CD4-positive, alpha-beta T cell treated with Interleukin-6 at 100 ng/mL for 8 hours (primary cell): ENCODE data around the gene CYTH4.

Experiments used
- DNase-seq: peaks from one replicate; pipeline ENCODE4 v3.0.0-alpha.2; 2020; ENCODE audit warnings: mixed read lengths, low spot score

Gene CYTH4

DNA sequence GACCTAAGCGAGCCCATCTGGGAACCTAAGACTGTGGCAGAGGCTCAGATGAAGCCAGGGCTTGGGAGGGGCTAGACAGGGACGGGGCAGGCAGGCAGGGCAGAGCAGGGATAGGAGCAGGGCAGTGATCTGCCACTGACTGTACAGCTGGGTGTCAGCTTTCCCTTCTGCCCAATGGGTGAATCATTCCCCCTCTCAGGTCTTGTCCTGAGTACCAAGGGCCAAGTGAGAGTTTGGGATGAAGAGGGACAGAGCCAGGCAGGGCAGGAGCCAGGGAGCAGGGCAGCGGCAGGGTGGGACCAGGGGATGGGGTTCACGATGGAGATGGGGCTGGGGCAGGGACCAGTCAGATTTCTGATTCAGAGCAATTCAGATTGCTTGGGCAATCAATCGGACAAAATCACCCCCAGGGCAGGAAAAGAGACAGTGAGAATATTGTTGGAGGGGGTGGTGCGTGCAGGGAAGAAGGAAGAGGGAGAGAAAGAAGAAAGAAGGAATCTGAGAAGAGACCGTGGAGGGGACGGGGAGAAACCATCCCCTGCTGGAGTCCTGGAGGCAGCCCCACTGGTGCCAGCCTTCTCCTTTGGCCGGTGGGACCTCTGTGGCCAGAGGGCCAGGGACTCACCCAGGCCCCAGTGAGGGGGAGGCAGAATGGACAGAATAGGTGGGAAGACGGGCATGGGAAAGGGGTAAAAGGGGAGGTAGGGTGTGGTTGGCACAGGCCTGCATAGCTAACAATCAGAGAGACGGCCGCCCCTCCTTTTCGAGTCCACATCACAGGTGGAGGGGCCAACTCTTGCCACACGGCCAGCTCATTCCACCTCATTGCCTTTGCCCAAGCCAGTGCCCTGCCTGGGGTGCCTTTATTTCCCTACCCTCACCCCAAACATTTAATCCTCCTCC is 47.2 kb downstream of the CYTH4 start:
- DNase-seq = no peak

DNA sequence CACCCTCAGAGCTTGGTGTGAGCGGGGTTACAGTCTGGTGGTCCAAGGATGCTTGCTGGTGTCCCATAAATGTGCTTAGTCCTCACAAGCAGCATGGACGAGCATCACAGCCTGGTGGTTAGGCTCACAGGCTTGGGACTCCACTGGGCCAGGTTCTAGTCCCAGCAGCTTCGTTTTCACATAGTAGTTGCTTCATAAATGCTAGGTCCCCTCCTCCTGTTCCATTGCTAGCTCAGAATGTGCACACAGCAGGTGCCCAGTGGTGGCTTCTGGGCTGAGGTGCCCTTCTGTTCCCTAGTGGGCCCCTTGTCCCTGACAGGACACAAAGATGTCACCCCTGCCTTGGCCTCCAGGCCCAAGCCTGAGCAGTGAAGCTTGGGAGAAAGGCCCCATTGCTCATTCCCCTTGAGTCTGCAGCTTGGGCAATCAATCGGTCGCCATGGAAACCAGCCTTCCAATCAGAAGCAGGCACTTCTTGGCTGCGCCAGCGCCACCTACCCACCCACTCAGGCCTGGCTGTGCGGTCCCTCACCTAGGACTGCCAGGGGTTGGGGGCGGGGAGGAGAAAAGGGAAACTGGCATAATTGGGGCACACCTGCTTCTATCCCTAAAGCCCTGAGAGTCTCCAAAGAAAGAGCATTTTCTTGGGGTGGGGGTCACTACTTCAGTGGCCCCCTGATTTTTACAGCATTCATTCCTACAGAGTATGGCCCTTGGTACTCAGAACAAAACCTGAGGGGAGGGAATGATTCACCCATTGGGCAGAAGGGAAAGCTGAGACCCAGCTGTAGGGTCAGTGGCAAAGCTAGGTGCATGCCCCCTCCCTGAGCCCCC is 48.1 kb downstream of the CYTH4 start:
- no peak for DNase-seq

DNA sequence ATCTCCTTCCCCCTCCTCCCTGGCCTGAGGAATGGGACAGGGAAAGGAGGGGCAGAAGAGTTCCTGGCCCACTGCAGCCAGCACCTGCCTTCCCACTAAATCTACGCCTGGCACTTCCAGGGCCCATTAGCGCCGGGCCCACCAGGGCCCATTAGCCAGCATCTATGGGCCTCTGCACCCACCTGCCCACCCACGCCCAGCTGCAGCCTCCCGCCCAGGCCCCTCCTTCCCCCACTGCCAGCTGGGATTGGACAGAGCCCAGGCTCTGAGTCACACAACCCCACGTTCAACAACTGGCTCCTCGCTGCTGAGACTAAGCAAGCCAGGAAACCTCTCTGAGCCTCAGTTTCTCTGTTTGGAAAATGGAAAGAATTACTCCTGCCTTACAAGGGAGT is 48.7 kb downstream of the CYTH4 start:
- DNase-seq = no peak

DNA sequence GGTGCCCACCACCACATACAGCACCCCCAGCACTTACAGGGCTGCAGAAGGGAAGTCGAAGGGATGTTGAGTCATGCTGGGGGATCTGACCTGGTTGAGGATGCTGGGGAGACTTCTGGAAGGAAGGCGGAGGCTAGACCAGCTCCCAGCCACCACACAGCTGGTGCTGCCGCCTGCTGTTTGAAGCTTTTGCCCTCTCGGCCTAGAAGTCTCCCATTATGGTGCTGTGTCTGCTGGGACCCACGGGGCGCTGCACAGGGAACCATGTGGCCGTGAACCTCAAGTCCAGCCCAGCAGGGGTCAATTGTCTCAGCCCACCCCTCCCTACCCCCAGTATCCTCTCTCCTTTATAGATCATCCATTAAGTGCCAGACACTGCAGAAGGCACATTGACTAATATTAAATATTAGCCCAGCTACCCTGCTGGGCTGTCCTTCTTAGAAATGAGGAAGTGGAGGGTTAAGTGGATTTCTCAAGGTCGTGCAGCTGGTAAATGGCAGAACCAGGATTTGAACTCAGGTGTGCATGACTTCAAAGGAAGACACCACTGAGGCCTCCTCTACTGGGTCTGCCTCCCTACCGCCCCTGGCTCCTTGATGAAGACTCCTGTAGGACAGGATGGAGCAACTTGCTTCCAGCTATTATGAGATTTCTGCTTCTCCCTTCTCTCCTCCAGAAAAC is 49.7 kb downstream of the CYTH4 start:
- DNase-seq = no peak

DNA sequence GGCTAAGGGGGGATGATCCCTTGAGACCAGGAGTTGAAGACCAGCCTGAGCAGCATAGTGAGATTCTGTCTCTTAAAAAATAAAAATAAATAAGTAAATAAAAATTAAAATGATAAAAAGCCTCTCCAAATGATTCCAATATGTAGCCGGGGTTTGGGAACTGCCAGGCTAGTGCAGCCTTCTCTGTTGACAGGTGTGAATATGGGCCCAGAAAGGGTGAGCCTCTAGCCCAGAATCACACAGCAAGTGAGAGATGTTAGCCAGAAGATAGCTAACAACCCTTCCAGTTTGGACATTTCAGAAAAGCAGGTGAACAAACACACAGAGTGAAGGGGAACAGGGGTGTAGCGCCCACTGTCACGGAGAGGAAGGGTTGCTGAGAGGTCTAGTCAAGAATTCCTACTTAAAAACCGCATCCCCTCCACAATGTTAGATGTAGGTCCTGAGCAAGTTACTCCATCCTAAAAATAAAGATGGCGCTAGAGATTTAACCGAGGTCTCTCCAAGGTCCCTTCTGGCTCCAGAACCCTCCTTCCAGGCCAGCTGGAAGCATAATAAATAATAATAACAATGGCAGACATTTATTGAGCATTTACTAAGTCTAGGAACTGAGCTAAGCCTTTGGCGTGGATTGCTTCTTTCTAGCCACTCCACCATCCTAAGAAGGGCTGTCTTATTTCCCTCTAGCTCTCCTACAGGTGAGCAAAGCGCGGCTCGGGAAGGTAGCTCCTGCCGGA is 51.6 kb downstream of the CYTH4 start:
- no peak for DNase-seq

DNA sequence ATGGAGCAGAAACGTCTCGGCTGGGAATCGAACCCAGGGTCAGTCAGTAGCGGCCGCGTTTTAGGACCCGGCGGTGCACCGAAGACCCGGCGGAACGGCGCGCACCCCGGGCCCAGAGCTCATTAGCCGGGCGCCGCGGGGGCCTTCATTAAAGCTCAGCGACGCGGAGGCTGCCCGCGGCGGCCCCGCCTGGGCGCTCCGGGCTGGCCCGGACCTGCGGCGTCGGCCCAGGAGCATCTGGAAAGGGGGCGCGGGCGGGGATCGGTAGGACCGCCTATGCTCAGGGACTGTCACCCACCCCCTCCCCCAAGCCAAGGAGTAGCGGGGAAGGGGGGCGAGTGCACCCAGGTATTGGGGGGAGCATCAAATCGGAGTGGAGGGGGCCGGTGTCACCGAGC is 52.2 kb downstream of the CYTH4 start:
- no peak for DNase-seq

DNA sequence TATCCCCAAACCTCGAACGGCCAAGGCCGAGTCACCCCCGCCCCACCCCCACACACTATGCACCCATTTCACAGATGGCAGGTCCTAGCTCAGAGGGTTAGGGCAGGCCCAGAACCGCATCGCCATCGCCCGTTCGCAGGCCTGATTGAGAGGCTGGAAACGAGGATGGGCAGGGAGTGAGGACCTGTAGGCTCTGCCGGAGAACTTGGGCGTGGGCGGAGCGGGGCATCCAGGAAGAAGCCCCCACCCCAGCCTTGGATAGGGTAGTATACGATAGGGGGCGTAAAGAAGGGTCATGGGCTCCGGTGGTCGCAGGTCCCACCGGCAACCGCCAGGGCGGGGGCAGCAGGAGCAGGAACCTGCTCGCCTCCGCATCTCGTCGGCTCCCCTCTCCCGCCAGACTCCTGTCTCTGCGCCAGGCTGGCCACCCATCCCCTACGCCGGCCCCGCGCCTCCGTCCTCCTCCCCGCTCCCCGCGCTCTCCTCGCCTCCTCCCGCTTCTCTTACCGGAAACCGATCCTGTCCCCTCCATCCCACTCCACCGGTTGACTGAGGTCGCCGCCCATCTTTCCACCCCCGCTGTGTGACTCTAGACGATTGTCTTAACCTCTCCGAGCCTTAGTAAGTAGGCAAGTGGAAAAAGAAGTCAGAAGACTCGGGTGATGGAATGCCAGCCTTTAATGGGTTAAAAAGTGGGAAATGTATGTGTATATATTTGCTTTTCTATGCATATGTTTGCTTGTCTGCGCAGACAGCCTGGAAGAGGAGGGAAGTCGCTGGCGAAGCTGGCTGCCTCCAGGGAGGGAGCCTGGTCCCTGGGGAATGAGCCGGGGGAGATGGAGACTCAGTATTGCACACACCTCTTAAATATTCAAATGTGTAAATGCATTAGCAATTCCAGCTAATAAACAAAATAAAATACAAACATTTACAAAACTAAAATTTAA is 52.8 kb downstream of the CYTH4 start:
- no peak for DNase-seq

DNA sequence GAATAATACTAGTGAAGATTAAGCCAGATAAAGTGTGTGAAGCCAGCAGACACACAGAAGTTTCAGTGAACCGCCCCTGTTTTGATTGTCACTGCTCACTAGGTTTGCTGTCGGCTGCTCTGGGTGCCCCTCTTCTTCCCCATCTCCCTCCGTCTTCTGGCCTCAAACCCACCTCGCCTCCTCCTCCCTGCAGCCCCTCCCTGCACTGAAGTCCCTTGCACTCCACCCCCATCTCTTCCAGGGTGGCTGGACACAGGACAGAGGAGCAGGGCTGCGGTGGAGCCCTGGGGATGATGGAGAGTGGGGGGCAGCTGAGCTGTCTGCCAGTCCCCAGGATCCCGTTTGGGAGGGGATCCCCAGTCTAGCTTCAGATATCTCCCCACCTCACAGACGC is 53.5 kb downstream of the CYTH4 start:
- no peak for DNase-seq

DNA sequence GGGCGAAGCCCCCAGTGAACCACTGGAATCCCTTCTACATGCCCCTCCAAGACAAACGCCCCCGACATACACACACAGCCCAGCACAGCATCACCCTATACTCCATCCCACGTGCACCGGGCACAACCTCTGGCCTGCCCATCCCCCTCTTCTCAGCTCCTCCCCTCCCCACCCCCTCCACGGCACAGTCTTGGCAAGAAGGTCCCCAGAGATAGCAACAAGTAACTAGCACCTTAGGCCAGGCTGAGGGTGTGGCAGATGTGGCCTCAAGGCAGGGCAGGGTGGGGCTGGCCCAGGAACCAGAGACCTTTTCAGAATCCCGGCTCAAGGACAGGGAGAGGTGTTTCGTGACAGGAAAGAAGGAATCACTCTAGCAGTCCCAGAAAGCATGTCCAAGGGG is 54.3 kb downstream of the CYTH4 start:
- no peak for DNase-seq

DNA sequence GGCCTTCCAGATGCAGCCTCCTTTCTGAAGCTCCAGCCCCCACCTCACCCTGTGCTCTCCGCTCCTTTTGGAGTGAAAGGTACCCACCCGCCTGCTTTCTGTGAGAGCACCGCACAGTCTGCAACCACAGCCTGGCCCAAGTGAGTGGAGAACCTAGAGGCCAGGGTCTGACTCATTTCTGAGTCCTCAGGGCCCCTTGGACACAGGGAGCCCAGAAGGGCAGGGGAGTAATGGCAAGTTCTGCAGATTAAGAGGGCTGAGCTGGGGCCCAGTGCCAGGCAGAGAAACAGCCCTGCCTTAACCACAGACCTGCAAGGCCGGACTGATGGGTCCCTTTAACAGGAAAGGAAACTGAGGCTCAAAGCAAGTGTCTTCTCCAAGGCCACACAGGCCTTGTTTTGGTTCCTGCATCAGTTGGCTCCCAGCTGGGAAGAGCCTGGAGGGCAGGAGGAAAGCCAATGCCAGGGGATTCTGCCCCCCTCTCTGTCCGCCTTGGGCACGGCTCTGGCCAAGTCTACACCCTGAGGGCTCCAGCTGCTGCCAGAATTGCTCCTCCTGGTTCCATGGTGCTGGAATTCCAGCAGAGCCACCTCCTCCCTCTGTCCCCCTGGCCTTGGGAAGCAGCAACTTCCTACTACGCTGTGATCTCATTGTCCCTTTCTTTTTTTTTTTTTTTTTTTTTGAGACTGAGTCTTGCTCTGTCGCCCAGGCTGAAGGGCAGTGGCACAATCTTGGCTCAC is 55.1 kb downstream of the CYTH4 start:
- DNase-seq = no peak

DNA sequence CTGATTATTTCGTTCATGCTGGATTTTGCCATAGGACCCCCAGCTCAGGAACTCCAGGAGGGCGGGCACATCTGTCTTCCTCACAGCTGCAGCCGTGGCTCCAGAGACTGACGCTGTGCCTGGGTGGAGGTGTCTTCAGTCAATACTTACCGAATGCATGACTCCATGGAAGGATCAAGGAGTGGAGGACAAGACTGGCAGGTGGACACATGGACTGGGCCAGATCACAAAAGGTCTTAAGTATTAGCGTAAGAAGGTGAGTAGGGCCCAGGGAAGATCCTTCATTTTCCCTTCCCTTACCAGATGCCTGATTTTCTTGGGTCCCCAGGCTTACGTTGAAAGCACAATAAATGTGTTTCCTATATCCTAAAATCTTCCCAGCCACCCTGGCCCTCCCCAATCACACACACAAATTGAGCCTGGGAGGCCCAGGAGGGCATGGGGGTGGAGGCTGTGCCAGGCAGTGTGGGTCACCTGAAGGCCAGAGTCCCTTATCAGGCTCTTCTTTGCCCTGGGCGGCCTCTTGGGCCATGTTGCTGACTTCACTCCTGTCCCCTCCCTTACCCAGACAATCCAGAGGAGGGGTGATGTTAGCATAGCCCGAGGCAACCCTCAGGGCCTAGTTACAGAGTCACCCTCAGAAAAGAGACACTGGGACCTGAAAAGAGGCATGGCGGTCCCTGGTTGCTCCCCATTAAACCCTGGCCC is 56.4 kb downstream of the CYTH4 start:
- DNase-seq = no peak

DNA sequence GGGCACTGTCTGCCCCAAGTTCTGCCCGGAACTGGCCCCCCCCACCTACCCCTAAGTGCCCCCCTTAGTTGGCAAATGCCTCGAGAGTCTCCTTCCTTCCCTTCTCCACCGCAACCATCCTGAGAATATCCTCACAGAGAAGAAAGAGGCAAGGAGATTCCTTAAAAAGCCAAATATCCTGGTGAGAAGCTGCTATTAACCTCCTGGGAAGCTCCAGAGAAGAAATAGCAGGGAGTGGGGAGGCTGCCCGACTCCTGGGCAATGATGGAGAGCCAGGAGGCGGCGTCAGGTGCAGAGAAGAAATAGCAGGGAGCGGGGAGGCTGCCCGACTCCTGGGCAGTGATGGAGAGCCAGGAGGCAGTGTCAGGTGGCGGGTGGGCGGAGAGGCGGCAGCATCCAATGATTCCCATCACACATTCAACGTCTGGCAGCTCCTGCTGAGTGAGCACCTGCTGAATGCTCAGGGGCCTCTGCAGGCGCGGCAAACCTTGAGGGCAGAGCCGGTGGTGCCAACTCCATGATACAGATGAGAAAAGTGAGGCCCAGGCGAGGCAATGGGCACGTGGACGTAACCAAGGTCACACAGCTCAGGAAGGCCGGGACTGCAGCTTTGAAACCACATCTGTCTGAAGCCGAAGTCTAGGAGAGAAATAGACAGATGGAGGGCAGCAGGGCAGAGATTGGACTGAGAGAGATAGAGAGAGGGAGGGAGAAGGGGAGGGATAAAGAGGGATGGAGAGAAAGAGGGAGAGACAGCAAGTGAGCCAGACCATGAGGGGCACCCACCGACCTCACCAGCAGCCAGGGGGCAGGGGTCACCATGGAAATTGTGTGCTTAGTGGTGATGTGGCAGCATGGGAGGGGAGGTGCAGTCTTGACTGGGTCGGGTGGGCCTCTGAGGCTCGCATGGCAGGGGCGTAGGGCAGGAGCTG is 58.3 kb downstream of the CYTH4 start:
- DNase-seq = no peak

DNA sequence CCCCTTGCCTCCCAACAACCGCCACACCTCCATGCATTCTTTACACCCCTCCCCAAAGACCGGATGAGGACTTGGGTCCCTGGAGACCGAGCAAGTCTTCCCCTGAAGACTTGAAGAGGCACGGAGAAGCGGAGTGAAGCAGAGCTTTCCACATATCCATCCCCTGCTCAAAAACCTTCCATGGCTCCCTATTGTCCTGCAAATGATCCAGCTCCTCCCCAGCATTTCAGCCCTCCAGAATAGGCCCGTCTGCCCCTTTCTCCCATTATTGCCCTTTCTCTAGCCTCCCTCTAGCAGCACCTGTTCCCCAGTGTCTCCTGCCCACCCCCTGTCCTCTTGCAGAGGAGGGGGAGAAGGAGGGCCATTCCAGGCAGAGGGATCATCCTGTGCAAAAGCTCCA is 59.8 kb downstream of the CYTH4 start:
- DNase-seq = no peak

DNA sequence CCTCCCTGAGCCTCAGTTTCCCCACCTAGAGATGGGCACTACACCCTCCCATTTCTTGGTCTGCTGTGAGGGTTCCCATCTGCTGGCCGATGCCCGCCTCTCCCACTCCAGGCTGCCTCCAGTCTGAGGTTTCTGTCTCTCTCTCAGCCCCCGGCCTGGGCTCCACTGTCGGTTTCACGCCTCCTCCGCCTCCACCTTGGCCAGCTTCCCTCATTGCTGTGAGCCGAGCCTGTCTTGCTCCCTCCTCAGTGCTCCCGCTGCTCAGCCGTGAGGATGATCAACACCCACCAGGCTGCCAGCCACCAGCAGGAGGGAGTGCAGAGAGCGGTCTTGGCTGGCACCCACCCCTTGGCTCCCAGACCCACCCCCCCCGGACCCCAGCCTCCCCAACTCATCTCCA is 61.0 kb downstream of the CYTH4 start:
- DNase-seq = no peak

DNA sequence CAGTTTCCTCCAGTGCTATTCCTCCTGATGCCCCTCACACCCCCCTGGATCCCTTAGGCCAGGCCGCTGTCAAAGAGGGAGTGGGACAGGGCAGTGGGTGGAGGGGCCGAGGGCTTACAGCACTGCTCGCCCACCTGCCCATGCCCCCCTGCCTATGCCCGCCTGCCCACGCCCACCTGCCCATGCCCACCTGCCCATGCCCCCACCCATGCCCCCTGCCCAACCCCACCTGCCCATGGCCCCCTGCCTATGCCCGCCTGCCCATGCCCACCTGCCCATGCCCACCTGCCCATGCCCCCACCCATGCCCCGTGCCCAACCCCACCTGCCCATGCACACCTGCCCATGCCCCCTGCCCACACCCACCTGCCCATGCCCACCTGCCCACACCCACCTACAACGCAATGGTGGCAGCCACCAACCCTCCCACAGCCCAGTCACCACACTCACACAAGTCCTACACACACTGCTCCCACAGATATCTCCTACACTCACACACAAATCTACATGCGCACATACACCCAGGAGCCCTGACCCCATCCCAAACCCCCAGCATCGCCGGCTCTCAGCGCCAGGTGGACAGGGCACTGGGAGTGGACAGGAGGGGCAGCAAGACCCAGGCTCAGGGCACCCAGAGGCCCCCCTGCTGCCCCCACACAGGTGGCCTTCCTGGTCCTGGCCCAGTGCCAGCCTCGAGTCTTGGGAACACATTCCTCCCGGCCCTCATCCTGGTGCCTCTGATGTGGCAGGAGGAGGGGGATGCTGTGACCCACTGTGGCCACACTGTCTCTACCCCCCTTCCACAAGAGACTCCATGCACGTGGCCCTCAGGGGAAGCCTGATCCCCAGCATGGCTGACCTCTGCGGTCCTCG is 61.8 kb downstream of the CYTH4 start:
- DNase-seq = no peak

DNA sequence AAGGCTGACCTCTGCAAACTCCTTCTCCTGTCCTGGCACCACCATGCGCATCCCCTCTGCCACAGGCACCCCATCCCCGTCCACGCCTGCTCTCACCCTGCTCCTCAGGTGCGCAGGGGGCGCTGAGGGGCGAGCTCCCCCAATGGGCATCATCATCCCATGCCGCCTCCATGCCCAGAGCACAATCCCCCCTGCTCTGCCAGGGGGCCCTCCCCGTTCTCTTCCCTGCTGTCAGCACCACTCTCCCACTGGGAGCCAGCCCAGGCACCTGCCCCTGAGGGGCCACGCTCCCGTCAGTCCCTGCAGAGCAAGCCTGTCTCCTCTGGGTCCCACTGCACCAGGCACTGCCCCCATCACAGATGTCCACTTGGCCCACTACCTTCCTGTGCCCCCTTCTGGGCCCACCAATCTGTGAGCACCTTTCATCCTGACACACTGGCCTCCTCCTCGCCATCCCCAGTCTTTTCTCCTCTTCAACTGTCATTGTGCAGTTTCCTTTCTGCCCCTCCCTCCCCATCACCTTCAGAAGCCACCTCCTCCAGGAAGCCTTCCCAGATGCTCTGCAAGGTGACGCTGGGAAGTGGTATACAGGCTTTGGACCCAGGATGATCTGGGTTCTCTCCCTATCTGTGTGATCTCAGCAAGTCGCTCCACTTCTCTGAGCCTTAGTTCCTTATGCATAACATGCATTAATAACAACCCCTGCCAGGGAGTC is 62.6 kb downstream of the CYTH4 start:
- DNase-seq = no peak
